ENCODE measurements around the gene HCCS.
"Not testable (repeated sequence)": the region's sequence is repeated elsewhere in the genome, so short reads cannot be mapped to it uniquely, and the experiment has no call there.

Gene HCCS

GRCh38 chrX:11123087-11123486 is 12.0 kb downstream of the HCCS start:
- DNase-seq (ENCODE audit: low read depth in 2 of 2), result not testable (repeated sequence)

- no peak for DNase-seq (ENCODE audit: low read depth in 2 of 2)
Measured at GRCh38 chrX:11124112-11124511, 13.0 kb downstream of the HCCS start.

GRCh38 chrX:11125060-11125459 is 13.9 kb downstream of the HCCS start:
- DNase-seq (ENCODE audit: low read depth in 2 of 2), result no peak

- DNase-seq (ENCODE audit: low read depth in 2 of 2), result no peak
Measured at GRCh38 chrX:11129534-11130105, 18.5 kb downstream of the HCCS start.

- DNase-seq (ENCODE audit: low read depth in 2 of 2), result no peak
Measured at GRCh38 chrX:11130136-11130535, 19.0 kb downstream of the HCCS start.

GRCh38 chrX:11131146-11131545 is 20.0 kb downstream of the HCCS start:
- no peak for DNase-seq (ENCODE audit: low read depth in 2 of 2)

GRCh38 chrX:11135564-11136185 is 24.5 kb downstream of the HCCS start:
- no peak for DNase-seq (ENCODE audit: low read depth in 2 of 2)

GRCh38 chrX:11137543-11138139 is 26.5 kb downstream of the HCCS start:
- DNase-seq (ENCODE audit: low read depth in 2 of 2), result no peak

GRCh38 chrX:11138498-11139390 is 27.6 kb downstream of the HCCS start:
- DNase-seq (ENCODE audit: low read depth in 2 of 2), result no peak

- peak in 1 of 2 donors; percentile 0 for DNase-seq (ENCODE audit: low read depth in 2 of 2)
Measured at GRCh38 chrX:11143931-11144678, 33.0 kb downstream of the HCCS start.

- DNase-seq (ENCODE audit: low read depth in 2 of 2), result no peak
Measured at GRCh38 chrX:11146411-11146810, 35.3 kb downstream of the HCCS start.

- no peak for DNase-seq (ENCODE audit: low read depth in 2 of 2)
Measured at GRCh38 chrX:11148401-11148800, 37.3 kb downstream of the HCCS start.

GRCh38 chrX:11151799-11152559 is 40.8 kb downstream of the HCCS start:
- DNase-seq (ENCODE audit: low read depth in 2 of 2), result no peak

- DNase-seq (ENCODE audit: low read depth in 2 of 2), result no peak
Measured at GRCh38 chrX:11159149-11159548, 48.0 kb downstream of the HCCS start.

GRCh38 chrX:11164433-11164832 is 53.3 kb downstream of the HCCS start:
- DNase-seq (ENCODE audit: low read depth in 2 of 2), result no peak

GRCh38 chrX:11171956-11172355 is 60.8 kb downstream of the HCCS start:
- no peak for DNase-seq (ENCODE audit: low read depth in 2 of 2)

GRCh38 chrX:11172415-11172814 is 61.3 kb downstream of the HCCS start:
- DNase-seq (ENCODE audit: low read depth in 2 of 2), result no peak
